Duodenal mucosa (tissue), 2 donors: ENCODE results near the gene AKAP13.

Experiments used
- H3K27ac ChIP-seq: one replicate; pipeline ENCODE4 v1.7.0; 2013; ENCODE audit warnings: low read depth, low read length
- H3K27me3 ChIP-seq, 2 donors: one replicate each; pipeline ENCODE4 v1.7.0; 2013; ENCODE audit warnings: low read length in 2 of 2, control low read depth in 1 of 2; ENCODE audit not compliant: insufficient read depth in 2 of 2, control insufficient read depth in 1 of 2
- H3K36me3 ChIP-seq, 2 donors: one replicate each; pipeline ENCODE4 v1.7.0; 2013; ENCODE audit warnings: low read length in 2 of 2, control low read depth in 1 of 2; ENCODE audit not compliant: insufficient read depth in 2 of 2, control insufficient read depth in 1 of 2
- H3K4me1 ChIP-seq, 2 donors: one replicate each; pipeline ENCODE4 v1.7.0; 2013; ENCODE audit warnings: low read length in 2 of 2, control low read depth in 1 of 2; ENCODE audit not compliant: insufficient read depth in 2 of 2, control insufficient read depth in 1 of 2
- H3K4me3 ChIP-seq, 2 donors: one replicate each; pipeline ENCODE4 v1.7.0; 2013; ENCODE audit warnings: low read length in 2 of 2, low read depth in 1 of 2
- H3K9ac ChIP-seq, 2 donors: one replicate each; pipeline ENCODE4 v1.7.0; 2013; ENCODE audit warnings: low read length in 2 of 2, low read depth in 1 of 2
- H3K9me3 ChIP-seq, 2 donors: one replicate each; pipeline ENCODE4 v1.7.0; 2013; ENCODE audit warnings: low read length in 2 of 2, control low read depth in 1 of 2; ENCODE audit not compliant: control insufficient read depth in 1 of 2

AKAP13 gene

GRCh38 chr15:85726454-85726853 is 346.1 kb downstream of the AKAP13 start:
- Histone ChIP-seq H3K27ac (no peak overlapping the region), H3K36me3 (peaks cover 55 to 89% of the 10 kb centered on the region in 2 donors), H3K4me1 (peaks cover 3 to 14% of the 10 kb centered on the region in 2 donors), H3K4me3 (no peak overlapping the region), H3K27me3 (no peaks in the 10 kb centered on the region), H3K9me3 (no peaks in the 10 kb centered on the region), H3K9ac (no peak overlapping the region)

- Histone ChIP-seq H3K36me3 (peaks cover 58 to 89% of the 10 kb centered on the region in 2 donors), H3K4me1 (peaks cover 3 to 14% of the 10 kb centered on the region in 2 donors), H3K27ac (no peak overlapping the region), H3K27me3 (no peaks in the 10 kb centered on the region), H3K9me3 (no peaks in the 10 kb centered on the region), H3K9ac (no peak overlapping the region), H3K4me3 (no peak overlapping the region)
These were observed 346.7 kb downstream of the AKAP13 start for GRCh38 chr15:85727068-85727467.

GRCh38 chr15:85730001-85730820 is 349.8 kb downstream of the AKAP13 start:
- Histone ChIP-seq H3K9me3 (peaks cover 8 to 10% of the 10 kb centered on the region in 2 donors), H3K27me3 (no peaks in the 10 kb centered on the region), H3K36me3 (peaks cover 54 to 83% of the 10 kb centered on the region in 2 donors), H3K9ac (no peak overlapping the region), H3K27ac (no peak overlapping the region), H3K4me1 (peaks cover 0 to 10% of the 10 kb centered on the region in 2 donors), H3K4me3 (no peak overlapping the region)

GRCh38 chr15:85733416-85733815 is 353.0 kb downstream of the AKAP13 start:
- Histone ChIP-seq H3K4me3 (no peak overlapping the region), H3K27ac (no peak overlapping the region), H3K36me3 (peaks cover 51 to 79% of the 10 kb centered on the region in 2 donors), H3K9me3 (peaks cover 8 to 10% of the 10 kb centered on the region in 2 donors), H3K9ac (no peak overlapping the region), H3K4me1 (no peaks in the 10 kb centered on the region), H3K27me3 (no peaks in the 10 kb centered on the region)

GRCh38 chr15:85737061-85737460 is 356.7 kb downstream of the AKAP13 start:
- Histone ChIP-seq H3K27me3 (no peaks in the 10 kb centered on the region), H3K9me3 (peaks cover 8 to 10% of the 10 kb centered on the region in 2 donors), H3K27ac (no peak overlapping the region), H3K9ac (no peak overlapping the region), H3K36me3 (peaks cover 56 to 76% of the 10 kb centered on the region in 2 donors), H3K4me3 (no peak overlapping the region), H3K4me1 (no peaks in the 10 kb centered on the region)

- Histone ChIP-seq H3K9me3 (no peaks in the 10 kb centered on the region), H3K4me3 (no peak overlapping the region), H3K4me1 (no peaks in the 10 kb centered on the region), H3K27ac (no peak overlapping the region), H3K36me3 (peaks cover 71 to 82% of the 10 kb centered on the region in 2 donors), H3K9ac (no peak overlapping the region), H3K27me3 (no peaks in the 10 kb centered on the region)
These were observed 360.6 kb downstream of the AKAP13 start for GRCh38 chr15:85741021-85741421.

- Histone ChIP-seq H3K4me3 (no peak overlapping the region), H3K27ac (no peak overlapping the region), H3K9ac (no peak overlapping the region), H3K36me3 (peaks cover 65 to 82% of the 10 kb centered on the region in 2 donors), H3K27me3 (no peaks in the 10 kb centered on the region), H3K4me1 (no peaks in the 10 kb centered on the region), H3K9me3 (no peaks in the 10 kb centered on the region)
These were observed 361.3 kb downstream of the AKAP13 start for GRCh38 chr15:85741662-85742061.

GRCh38 chr15:85742186-85742821 is 361.9 kb downstream of the AKAP13 start:
- H3K27me3 ChIP-seq: no peaks in the 10 kb centered on the region
- no peaks in the 10 kb centered on the region for H3K9me3 ChIP-seq
- no peak overlapping the region for H3K4me3 ChIP-seq
- H3K9ac ChIP-seq: no peak overlapping the region
- no peak overlapping the region for H3K27ac ChIP-seq
- H3K4me1 ChIP-seq: no peaks in the 10 kb centered on the region
- peaks cover 67 to 82% of the 10 kb centered on the region in 2 donors for H3K36me3 ChIP-seq

- Histone ChIP-seq H3K9me3 (no peaks in the 10 kb centered on the region), H3K27ac (no peak overlapping the region), H3K36me3 (peaks cover 68 to 88% of the 10 kb centered on the region in 2 donors), H3K9ac (no peak overlapping the region), H3K4me1 (no peaks in the 10 kb centered on the region), H3K4me3 (no peak overlapping the region), H3K27me3 (no peaks in the 10 kb centered on the region)
These were observed 363.1 kb downstream of the AKAP13 start for GRCh38 chr15:85743392-85744055.

- H3K9ac ChIP-seq: no peak overlapping the region
- H3K27me3 ChIP-seq: no peaks in the 10 kb centered on the region
- no peak overlapping the region for H3K27ac ChIP-seq
- H3K4me3 ChIP-seq: no peak overlapping the region
- H3K4me1 ChIP-seq: no peaks in the 10 kb centered on the region
- H3K36me3 ChIP-seq: peaks cover 68 to 92% of the 10 kb centered on the region in 2 donors
- H3K9me3 ChIP-seq: no peaks in the 10 kb centered on the region
These were observed 364.2 kb downstream of the AKAP13 start for GRCh38 chr15:85744579-85744978.
